ENCODE data around the gene CAPN14.
"Not testable (repeated sequence)": the region's sequence is repeated elsewhere in the genome, so short reads cannot be mapped to it uniquely, and the experiment has no call there.

The CAPN14 gene

DNA sequence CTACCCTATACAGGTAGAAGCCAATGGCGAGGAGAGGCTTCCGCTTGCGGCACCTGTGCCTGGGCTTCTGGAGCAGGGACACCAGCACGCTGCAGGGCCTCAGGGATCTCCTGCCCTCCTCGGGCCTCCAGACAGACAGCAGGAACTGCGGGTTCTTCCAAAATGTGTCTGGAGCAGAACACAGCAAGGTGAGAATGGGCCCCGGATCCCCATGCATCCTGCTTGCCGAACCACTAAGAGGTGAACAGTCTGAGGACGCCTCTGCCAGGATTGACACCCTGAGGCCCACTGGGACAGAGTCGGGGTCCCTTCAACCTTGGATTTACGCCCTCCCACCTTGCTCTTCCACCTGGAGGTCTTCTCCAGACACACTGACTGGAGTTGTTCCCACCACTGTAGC lies 25.4 kb downstream of the CAPN14 start:
- no peak for DNase-seq

DNA sequence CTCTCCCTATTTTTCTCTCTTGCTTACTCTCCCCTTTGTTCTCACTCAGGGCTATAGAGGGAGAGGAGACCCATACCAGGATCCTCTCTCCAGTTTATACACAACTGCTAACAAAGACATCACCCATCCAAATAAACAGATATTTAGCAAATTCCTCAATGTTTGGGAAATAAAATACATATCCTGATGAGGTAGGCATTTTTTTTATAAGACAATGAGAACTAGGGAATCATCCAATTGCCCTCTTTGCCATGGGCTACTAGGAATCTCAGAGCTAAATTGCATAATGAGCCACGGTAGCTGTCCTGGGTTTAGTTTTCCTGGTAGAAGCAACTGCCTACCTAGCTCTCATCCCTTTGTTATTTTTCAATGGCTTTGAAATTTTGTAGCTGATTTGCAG lies 27.1 kb downstream of the CAPN14 start:
- DNase-seq, result no peak

GRCh38 chr2:31189141-31189540 lies 28.2 kb downstream of the CAPN14 start:
- no peak for DNase-seq

GRCh38 chr2:31188131-31188530 lies 29.2 kb downstream of the CAPN14 start:
- DNase-seq, result no peak

GRCh38 chr2:31187166-31187565 lies 30.1 kb downstream of the CAPN14 start:
- no peak for DNase-seq

DNA sequence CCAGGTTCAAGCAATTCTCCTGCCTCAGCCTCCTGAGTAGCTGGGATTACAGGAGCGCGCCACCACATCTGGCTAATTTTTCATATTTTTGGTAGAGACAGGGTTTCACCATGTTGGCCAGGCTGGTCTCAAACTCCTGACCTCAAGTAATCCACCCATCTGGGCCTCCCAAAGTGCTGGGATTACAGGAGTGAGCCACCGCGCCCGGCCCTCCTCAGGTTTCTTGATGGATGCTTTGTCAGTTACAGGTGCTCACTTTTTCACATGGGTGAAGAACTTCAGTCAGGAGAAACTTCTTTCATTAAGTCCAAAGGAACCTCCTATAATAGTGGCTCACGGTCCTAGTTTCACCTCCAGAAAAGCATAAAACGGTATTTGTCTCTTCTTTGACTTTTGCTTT lies 33.3 kb downstream of the CAPN14 start:
- not testable (repeated sequence) for DNase-seq

- DNase-seq, result no peak
These were observed 40.6 kb downstream of the CAPN14 start for GRCh38 chr2:31176742-31177141.

DNA sequence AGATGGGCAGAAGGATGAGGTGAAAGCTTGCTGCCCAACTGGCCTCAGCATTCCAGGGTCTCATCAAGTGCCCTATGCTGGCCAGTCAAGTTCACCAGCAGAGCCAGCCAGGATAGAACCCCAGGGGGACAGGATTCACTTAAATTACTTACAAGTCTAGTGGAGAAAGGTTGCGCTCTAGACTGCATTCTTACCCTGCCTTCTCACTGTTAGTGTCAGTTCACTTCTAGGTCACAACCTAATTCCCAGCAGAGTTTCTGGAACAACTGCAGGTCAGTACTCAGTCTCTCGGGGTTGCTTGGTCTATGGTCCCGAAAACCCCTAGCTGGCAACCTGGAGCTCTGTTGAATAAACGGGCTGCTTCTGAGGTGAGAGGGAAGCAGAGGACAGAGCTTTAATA lies 46.2 kb downstream of the CAPN14 start:
- DNase-seq, result no peak

GRCh38 chr2:31170071-31170698 lies 47.1 kb downstream of the CAPN14 start:
- DNase-seq, result peak; percentile 28 to 42

GRCh38 chr2:31168291-31168690 lies 49.0 kb downstream of the CAPN14 start:
- DNase-seq, result no peak

- DNase-seq, result no peak
These were observed 50.4 kb downstream of the CAPN14 start for GRCh38 chr2:31166925-31167324.

DNA sequence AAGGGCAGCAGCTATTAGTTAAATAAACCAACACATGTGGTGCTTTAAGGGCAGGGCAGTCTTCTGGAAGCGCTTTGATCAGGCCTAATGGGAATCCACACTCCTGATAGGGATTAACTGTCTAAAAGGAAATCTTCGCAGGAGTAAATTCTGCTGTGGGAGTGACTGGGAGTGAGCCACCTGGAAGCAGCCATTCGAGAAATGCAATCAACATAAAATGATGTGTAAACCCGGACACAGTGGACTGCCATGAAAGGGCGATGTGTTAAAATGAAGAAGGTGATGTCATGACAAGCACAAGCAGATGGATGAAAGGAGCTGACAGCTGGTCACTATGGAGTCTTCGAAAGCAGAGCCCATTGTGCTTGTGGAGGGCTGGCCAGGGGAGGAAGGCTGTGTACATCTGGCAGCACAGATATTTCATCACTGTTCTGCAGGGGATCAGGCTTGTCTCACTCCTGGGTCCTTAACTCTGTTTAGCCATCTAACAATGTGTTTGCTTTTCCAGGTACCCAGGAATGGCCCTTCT lies 54.2 kb downstream of the CAPN14 start:
- no peak for DNase-seq

GRCh38 chr2:31161637-31162036 lies 55.7 kb downstream of the CAPN14 start:
- no peak for DNase-seq

GRCh38 chr2:31151501-31151900 lies 65.8 kb downstream of the CAPN14 start:
- DNase-seq, result no peak

GRCh38 chr2:31150120-31150670 lies 67.1 kb downstream of the CAPN14 start:
- no peak for DNase-seq

- DNase-seq, result no peak
These were observed 68.8 kb downstream of the CAPN14 start for GRCh38 chr2:31148514-31148913.

DNA sequence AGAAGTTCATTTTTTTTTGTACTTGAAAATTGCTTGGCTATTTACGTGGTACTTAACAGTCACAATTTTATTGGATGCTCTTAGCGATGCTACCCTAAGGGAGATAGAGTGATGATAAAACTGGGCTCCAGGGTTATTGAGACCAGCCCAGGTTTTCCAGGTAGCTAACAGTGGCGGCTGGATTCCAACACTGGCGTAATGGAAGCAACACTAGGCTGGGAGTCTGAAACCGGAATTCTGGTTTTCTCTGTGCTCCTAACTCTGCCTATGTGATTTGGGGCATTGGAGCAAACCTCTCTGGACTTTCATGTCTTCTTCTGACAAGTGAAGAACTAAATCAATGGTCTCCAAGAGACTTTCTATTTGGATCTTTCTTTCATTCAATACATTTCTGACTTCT lies 69.7 kb downstream of the CAPN14 start:
- no peak for DNase-seq

DNA sequence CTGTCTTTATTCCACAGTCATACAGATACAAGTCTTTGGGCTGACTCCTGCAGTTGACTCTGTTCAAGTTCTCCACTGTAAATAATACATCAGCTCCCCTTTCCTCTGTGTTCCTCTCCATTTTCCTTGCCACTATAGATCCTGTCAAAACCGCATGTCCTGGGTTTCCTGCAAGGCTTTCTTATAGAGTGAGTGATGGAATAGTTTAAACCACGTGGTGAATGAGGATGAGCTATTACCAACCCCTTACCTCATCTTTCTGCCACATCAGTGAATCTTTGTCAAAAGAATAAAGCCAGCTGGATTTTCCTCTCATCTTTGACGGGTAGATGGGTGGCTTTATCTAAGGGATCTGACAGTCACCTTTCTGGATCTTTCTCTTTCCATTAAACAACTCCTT lies 75.2 kb downstream of the CAPN14 start:
- no peak for DNase-seq

DNA sequence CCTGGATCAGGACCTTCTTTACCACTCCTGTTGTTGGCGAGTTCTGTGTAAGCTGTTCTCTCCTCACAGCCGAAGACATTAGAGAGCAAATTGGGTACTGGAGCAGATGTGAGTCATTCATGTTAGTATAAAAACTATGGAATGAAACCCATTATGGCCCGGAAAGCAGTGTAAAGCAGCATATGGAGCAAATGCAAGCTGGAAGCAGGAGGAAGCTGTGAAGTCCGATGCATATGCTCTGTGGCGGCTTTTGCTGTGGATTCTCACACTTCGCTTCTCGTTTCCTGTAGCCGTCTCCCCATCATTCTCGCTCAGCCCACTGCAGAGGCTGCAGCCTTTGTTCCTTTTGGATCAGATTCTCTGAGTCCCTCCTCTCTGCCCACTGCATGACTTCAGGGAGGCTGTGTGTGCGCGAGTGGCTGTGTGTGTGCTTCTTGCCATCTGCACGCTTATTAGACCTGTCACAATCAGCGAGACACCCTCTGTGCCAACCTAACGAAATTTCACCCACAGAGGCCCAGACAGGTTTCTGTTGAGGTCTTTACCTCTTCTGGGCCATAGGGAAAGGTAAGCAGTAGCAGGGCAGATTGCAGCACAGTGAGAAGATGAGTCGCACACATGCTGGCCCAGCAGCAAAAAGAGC lies 75.8 kb downstream of the CAPN14 start:
- no peak for DNase-seq

DNA sequence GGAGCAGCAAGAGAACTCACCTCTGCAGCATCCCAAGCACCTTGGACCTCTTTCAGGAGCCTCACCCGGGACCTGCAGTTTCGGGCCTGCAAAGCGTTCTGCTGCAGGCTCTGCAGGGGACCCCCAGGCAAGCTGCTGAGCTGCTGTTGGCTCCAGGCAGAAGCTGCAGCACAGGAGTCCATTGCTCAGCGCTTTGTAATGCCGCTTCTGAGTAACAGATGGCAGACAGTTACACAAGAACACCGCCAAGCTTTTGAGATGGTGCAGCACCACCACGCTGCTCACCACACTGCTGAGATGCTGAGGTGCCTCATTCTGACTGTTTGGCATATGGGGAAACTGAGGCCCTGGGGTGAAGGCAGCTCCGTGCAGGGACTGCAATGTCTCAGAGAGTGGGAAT lies 77.2 kb downstream of the CAPN14 start:
- DNase-seq, result no peak

GRCh38 chr2:31139671-31140070 lies 77.6 kb downstream of the CAPN14 start:
- DNase-seq, result no peak

DNA sequence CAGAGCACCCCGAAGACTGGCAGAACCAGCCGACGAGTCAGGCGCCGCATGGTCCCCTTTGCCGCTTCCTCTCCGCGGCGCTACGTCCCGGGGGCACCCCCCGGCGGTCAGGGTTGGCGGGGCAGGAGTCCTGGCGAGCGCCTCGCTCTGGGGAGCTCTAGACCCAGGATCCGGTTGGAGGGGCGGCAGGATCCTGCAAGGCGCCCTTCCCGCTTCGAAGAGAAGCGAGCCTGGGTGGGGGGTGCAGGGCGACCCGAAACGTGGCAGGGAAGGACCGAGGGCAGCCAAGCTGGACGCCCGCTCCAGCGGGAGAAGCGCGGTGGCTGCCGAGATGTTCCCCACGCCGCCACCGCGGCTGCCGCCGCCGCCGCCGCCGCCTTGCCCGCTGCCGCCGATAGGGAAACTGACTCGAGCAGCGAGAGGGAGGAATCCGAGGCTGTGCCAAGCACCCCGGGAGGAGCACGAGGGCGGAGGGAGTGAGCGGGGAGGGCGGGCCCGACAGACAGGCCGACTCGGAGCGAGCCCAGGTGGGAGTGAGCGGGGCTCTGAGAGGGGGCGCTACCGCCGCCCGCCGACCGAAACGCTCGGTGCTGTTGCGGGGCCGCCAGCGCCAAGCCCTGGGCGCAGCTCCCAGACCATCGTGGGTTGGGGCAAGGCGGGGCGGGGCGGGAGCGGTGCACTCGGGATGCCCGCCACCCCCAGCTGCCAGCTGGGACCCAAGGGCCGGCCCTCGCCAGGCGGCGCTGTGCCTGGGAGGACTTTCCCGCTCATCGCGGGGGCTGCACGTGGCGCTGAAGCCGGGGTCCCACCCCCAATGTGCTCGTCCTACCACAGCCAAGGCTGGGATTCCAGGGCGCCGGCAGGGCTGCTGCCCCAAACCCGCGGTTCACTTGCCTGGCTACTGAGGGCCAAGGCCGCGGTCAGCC lies 79.0 kb downstream of the CAPN14 start, which contains the start of gene GALNT14:
Gene GALNT14, minus strand, starts transcription at position 404 of the 926 bp plus-strand sequence. Its CDS starts 354 bp downstream, at position 50.
- DNase-seq, result no peak

Measured in NCI-H187 (cell line).